Natural killer cell (primary cell): ENCODE results near the gene TMEM233. TPM values are rescaled to one million over a fixed set of nuclear protein-coding genes. Genes with fewer than 3 reads are reported as not detected.

ENCODE experiments used
- ATAC-seq, 3 donors: fragments of 150-1000 bp in 2 of 3; fragments of 200-7000 bp in 1 of 3; cut with Tn5 transposase; 1 replicate in 1 of 3; 2 replicates in 2 of 3; pipeline ENCODE4 v1.10.0; 2021; ENCODE audit warnings: mild to moderate bottlenecking in 2 of 3, moderate library complexity in 2 of 3
- DNase-seq, 2 donors: peaks; one replicate each; pipeline versions ENCODE4 v3.0.0 to v3.0.0-alpha.2; 2013 to 2021; ENCODE audit warnings: mixed read lengths in 1 of 2
- H3K27ac ChIP-seq: one replicate; pipeline ENCODE4 v1.5.1; 2013; ENCODE audit warnings: mild to moderate bottlenecking, low read length
- H3K27me3 ChIP-seq: one replicate; pipeline ENCODE4 v1.6.1; 2013; ENCODE audit warnings: low read length; ENCODE audit not compliant: control insufficient read depth, insufficient read depth
- H3K36me3 ChIP-seq: one replicate; pipeline ENCODE4 v1.6.1; 2013; ENCODE audit warnings: low read length; ENCODE audit not compliant: control insufficient read depth, insufficient read depth
- H3K4me1 ChIP-seq: one replicate; pipeline ENCODE4 v1.6.1; 2013; ENCODE audit warnings: low read length; ENCODE audit not compliant: control insufficient read depth, insufficient read depth
- H3K4me3 ChIP-seq: one replicate; pipeline ENCODE4 v1.5.1; 2013; ENCODE audit warnings: low read length
- H3K9me3 ChIP-seq: one replicate; pipeline ENCODE4 v1.6.1; 2013; ENCODE audit warnings: low read length; ENCODE audit not compliant: control insufficient read depth, insufficient read depth
- H3K27ac Mint-ChIP-seq, 2 donors: one replicate each; pipeline ENCODE4 v1.8.0; 2022; ENCODE audit warnings: mild to moderate bottlenecking in 2 of 2, mixed read lengths in 2 of 2, moderate library complexity in 1 of 2
- H3K27me3 Mint-ChIP-seq, 2 donors: one replicate each; pipeline ENCODE4 v1.8.0; 2022; ENCODE audit warnings: low read depth in 2 of 2, mixed read lengths in 2 of 2
- H3K36me3 Mint-ChIP-seq: one replicate; pipeline ENCODE4 v1.8.0; 2022; ENCODE audit warnings: mixed read lengths
- H3K4me1 Mint-ChIP-seq, 2 donors: one replicate each; pipeline ENCODE4 v1.8.0; 2022; ENCODE audit warnings: mixed read lengths in 2 of 2
- H3K4me3 Mint-ChIP-seq: one replicate; pipeline ENCODE4 v1.8.0; 2022; ENCODE audit warnings: mild to moderate bottlenecking, moderate library complexity, mixed read lengths
- H3K9me3 Mint-ChIP-seq, 2 donors: one replicate each; pipeline ENCODE4 v1.8.0; 2022; ENCODE audit warnings: mixed read lengths in 2 of 2
- CTCF ChIP-seq: fragments of 200-600 bp; IDR thresholded peaks from one replicate; pipeline ENCODE4 v1.8.0; 2022; ENCODE audit warnings: antibody characterized with exemption
- WGBS: methylation state at CpG from one replicate; pipeline ENCODE4 v1.1.7; 2013; ENCODE audit warnings: missing lambda C conversion rate; ENCODE audit not compliant: insufficient coverage; 5-methylcytosine and 5-hydroxymethylcytosine counted together
- intact Hi-C: fragments of 100-400 bp; cut with micrococcal nuclease; formaldehyde crosslinking; loops from one replicate; pipeline ENCODE4 v1.14.2; 2022
- total RNA-seq, 4 donors: library from RNA; stranded (reverse); fragments of 120-200 nt in 1 of 4; gene quantifications; one replicate each; pipeline versions ENCODE4 v1.2.3 to v1.2.4, GENCODE V29; 2013 to 2022

Gene TMEM233
- total RNA-seq, 3 donors from 2014 or later (not counting 1 experiment from before 2014, with no cell fraction given): not detected

GRCh38 chr12:119671070-119671469 lies 77.5 kb downstream of the TMEM233 start:
- H3K27me3 ChIP-seq: no peaks in the 10 kb centered on the region
- intact Hi-C loops: no loop called here
- peaks cover 43% of the 10 kb centered on the region for H3K36me3 ChIP-seq
- DNase-seq: no peak
- Mint-ChIP-seq H3K9me3 (no peaks in the 10 kb centered on the region), H3K4me1 (peaks cover 60 to 67% of the 10 kb centered on the region in 2 donors), H3K27me3 (no peaks in the 10 kb centered on the region), H3K27ac (peak overlapping the region; percentile 73 to 76), H3K4me3 (no peak overlapping the region), H3K36me3 (no peaks in the 10 kb centered on the region)
- no peak for TF ChIP-seq CTCF
- WGBS: 85% methylated on average over 2 of the region's 3 CpGs
- H3K4me3 ChIP-seq: no peak overlapping the region
- ATAC-seq: no peak
- peaks cover 27% of the 10 kb centered on the region for H3K4me1 ChIP-seq
- H3K9me3 ChIP-seq: no peaks in the 10 kb centered on the region
- no peak overlapping the region for H3K27ac ChIP-seq

- peaks cover 49 to 56% of the 10 kb centered on the region in 2 donors for H3K4me1 Mint-ChIP-seq
- WGBS: 95% methylated on average over 8 of the region's 8 CpGs
- peak overlapping the region; percentile 73 to 76 for H3K27ac Mint-ChIP-seq
- peaks cover 23% of the 10 kb centered on the region for H3K4me1 ChIP-seq
- H3K27ac ChIP-seq: no peak overlapping the region
- H3K4me3 Mint-ChIP-seq: no peak overlapping the region
- H3K36me3 ChIP-seq: peaks cover 54% of the 10 kb centered on the region
- no peaks in the 10 kb centered on the region for H3K27me3 Mint-ChIP-seq
- H3K27me3 ChIP-seq: no peaks in the 10 kb centered on the region
- H3K4me3 ChIP-seq: no peak overlapping the region
- TF ChIP-seq CTCF: no peak
- intact Hi-C loops: no loop called here
- ATAC-seq (no peak), DNase-seq (no peak)
- H3K9me3 ChIP-seq: no peaks in the 10 kb centered on the region
- peaks cover 8% of the 10 kb centered on the region for H3K36me3 Mint-ChIP-seq
- no peaks in the 10 kb centered on the region for H3K9me3 Mint-ChIP-seq
These were observed 78.6 kb downstream of the TMEM233 start for GRCh38 chr12:119672194-119672593.

GRCh38 chr12:119673634-119674033 lies 80.1 kb downstream of the TMEM233 start:
- 29% methylated on average over 7 of the region's 7 CpGs for whole genome bisulfite sequencing
- DNase-seq: no peak
- no peaks in the 10 kb centered on the region for H3K9me3 ChIP-seq
- intact Hi-C loops: no loop called here
- Mint-ChIP-seq H3K36me3 (peaks cover 8% of the 10 kb centered on the region), H3K4me3 (no peak overlapping the region), H3K27ac (peak overlapping the region; percentile 73 to 76), H3K27me3 (no peaks in the 10 kb centered on the region), H3K9me3 (no peaks in the 10 kb centered on the region), H3K4me1 (peaks cover 37 to 42% of the 10 kb centered on the region in 2 donors)
- no peaks in the 10 kb centered on the region for H3K27me3 ChIP-seq
- no peak for ATAC-seq
- peak overlapping the region; percentile 31 for H3K27ac ChIP-seq
- H3K36me3 ChIP-seq: peaks cover 68% of the 10 kb centered on the region
- no peak overlapping the region for H3K4me3 ChIP-seq
- peaks cover 22% of the 10 kb centered on the region for H3K4me1 ChIP-seq
- TF ChIP-seq CTCF: no peak

GRCh38 chr12:119674560-119674959 lies 81.0 kb downstream of the TMEM233 start:
- intact Hi-C loops: no loop called here
- peaks cover 77% of the 10 kb centered on the region for H3K36me3 ChIP-seq
- no peak for TF ChIP-seq CTCF
- 96% methylated on average over 4 of the region's 4 CpGs for WGBS
- no peaks in the 10 kb centered on the region for H3K27me3 Mint-ChIP-seq
- no peak for ATAC-seq
- no peaks in the 10 kb centered on the region for H3K9me3 ChIP-seq
- H3K4me3 ChIP-seq: no peak overlapping the region
- H3K36me3 Mint-ChIP-seq: peaks cover 8% of the 10 kb centered on the region
- H3K4me1 Mint-ChIP-seq: peaks cover 36 to 40% of the 10 kb centered on the region in 2 donors
- no peak overlapping the region for H3K27ac ChIP-seq
- H3K4me1 ChIP-seq: peaks cover 12% of the 10 kb centered on the region
- DNase-seq: no peak
- no peak overlapping the region for H3K4me3 Mint-ChIP-seq
- H3K27me3 ChIP-seq: no peaks in the 10 kb centered on the region
- H3K9me3 Mint-ChIP-seq: no peaks in the 10 kb centered on the region
- peak overlapping the region; percentile 10 to 76 for H3K27ac Mint-ChIP-seq
